ENCODE results near the gene NPEPL1. TPM values are rescaled to one million over a fixed set of nuclear protein-coding genes. Genes with fewer than 3 reads are reported as not detected.

NPEPL1 gene
- total RNA-seq, 1 experiment from 2014 or later, result 18.1 TPM

DNA sequence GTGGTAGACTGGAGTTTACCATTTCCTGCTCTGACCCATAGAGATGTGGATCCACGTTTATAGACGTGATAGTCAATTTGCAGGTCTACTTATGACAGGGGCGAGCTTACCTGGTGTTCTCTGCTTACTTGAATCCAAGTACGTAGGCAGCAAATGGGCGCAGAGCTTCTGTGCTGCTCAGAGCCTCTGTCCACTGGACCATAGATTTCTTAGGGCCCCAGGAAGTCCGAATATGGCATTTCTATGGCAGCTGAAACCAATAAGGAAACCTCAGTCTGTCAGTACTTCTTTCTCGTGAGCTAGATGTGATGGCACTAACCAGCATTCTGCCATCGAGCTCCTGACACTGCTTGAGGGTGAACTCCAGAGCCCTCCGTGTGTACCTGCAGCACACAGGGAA is 19.5 kb upstream of the NPEPL1 start:
- DNase-seq, result no peak
- intact Hi-C loops (cut with micrococcal nuclease; ENCODE audit: unreplicated experiment), result no loop called here
- Mint-ChIP-seq H3K9me3 (ENCODE audit: low read depth, unreplicated experiment) (no peaks in the 10 kb centered on the region), H3K4me1 (ENCODE audit: low read depth, unreplicated experiment) (no peaks in the 10 kb centered on the region), H3K27me3 (ENCODE audit: unreplicated experiment) (no peaks in the 10 kb centered on the region), H3K27ac (ENCODE audit: unreplicated experiment) (no peak overlapping the region), H3K4me3 (ENCODE audit: low read depth, unreplicated experiment) (no peak overlapping the region), H3K36me3 (ENCODE audit: insufficient read depth, unreplicated experiment) (peaks cover 57% of the 10 kb centered on the region)
- CTCF ChIA-PET, result interaction anchor here (1.2 kb wide), 1 partner anchor 14 kb away, joined by 4 read pairs; no protein-coding TSS in a partner anchor
- TF ChIP-seq, protein P1, sequence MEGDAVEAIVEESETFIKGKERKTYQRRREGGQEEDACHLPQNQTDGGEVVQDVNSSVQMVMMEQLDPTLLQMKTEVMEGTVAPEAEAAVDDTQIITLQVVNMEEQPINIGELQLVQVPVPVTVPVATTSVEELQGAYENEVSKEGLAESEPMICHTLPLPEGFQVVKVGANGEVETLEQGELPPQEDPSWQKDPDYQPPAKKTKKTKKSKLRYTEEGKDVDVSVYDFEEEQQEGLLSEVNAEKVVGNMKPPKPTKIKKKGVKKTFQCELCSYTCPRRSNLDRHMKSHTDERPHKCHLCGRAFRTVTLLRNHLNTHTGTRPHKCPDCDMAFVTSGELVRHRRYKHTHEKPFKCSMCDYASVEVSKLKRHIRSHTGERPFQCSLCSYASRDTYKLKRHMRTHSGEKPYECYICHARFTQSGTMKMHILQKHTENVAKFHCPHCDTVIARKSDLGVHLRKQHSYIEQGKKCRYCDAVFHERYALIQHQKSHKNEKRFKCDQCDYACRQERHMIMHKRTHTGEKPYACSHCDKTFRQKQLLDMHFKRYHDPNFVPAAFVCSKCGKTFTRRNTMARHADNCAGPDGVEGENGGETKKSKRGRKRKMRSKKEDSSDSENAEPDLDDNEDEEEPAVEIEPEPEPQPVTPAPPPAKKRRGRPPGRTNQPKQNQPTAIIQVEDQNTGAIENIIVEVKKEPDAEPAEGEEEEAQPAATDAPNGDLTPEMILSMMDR (IDR thresholded peaks at IDR 0.05; ENCODE audit: unreplicated experiment), result no peak
- BruUV-seq (replicated peaks), result no TSS peak

DNA sequence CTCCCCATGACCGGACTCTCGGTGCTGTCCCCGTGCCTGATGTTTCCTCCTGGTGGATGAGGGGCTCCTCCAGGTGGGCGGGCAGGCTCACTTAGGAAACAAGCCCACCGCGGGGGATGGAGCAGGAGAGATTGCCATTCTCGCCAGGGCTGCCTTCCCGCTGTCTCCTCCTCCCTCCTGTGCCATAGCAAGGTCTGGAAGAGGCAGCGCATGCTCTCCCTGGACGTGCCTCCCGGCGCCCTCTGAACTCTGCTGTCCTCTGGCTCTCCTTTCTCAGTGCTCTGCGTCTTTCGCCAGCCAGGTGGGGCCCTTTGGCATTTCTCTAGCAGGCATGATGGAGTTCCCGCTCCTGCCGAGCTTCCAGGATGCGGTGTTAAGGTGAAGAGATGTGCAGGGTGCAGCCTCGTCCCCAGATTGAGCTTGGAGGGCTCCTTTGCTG is 17.4 kb upstream of the NPEPL1 start:
- TF ChIP-seq, protein P1 (IDR thresholded peaks at IDR 0.05; ENCODE audit: unreplicated experiment), result no peak
- no TSS peak for BruUV-seq (replicated peaks)
- intact Hi-C loops (cut with micrococcal nuclease; ENCODE audit: unreplicated experiment), result no loop called here
- CTCF ChIA-PET, result interaction anchor here (1.3 kb wide), 1 partner anchor 16 kb away, joined by 3 read pairs; no protein-coding TSS in a partner anchor
- Mint-ChIP-seq H3K9me3 (ENCODE audit: low read depth, unreplicated experiment) (no peaks in the 10 kb centered on the region), H3K27me3 (ENCODE audit: unreplicated experiment) (no peaks in the 10 kb centered on the region), H3K4me3 (ENCODE audit: low read depth, unreplicated experiment) (no peak overlapping the region), H3K27ac (ENCODE audit: unreplicated experiment) (no peak overlapping the region), H3K36me3 (ENCODE audit: insufficient read depth, unreplicated experiment) (peaks cover 49% of the 10 kb centered on the region), H3K4me1 (ENCODE audit: low read depth, unreplicated experiment) (no peaks in the 10 kb centered on the region)
- no peak for DNase-seq

DNA sequence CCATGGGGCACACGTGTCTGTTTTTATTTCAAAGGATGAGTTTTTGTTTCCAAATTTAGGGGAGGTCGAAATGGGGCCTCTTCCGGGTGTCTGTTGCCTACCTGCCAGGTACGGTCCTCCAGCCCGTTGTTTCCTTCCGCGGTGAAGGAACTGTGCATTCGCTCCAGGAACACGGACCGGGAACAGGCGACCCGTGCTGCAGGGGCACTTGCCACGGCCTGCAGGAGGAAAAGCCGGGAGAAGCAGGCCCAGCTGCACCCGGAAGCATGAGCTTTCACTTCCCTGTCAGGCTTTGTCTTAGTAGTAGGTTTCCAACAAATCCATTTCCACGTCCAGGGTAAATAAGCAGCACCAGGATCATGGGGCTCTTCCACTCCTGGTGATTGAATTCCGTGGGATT is 17.0 kb upstream of the NPEPL1 start:
- no peak for DNase-seq
- CTCF ChIA-PET, result no interaction called here
- Mint-ChIP-seq H3K4me3 (ENCODE audit: low read depth, unreplicated experiment) (no peak overlapping the region), H3K9me3 (ENCODE audit: low read depth, unreplicated experiment) (no peaks in the 10 kb centered on the region), H3K36me3 (ENCODE audit: insufficient read depth, unreplicated experiment) (peaks cover 47% of the 10 kb centered on the region), H3K27me3 (ENCODE audit: unreplicated experiment) (no peaks in the 10 kb centered on the region), H3K4me1 (ENCODE audit: low read depth, unreplicated experiment) (no peaks in the 10 kb centered on the region), H3K27ac (ENCODE audit: unreplicated experiment) (no peak overlapping the region)
- intact Hi-C loops (cut with micrococcal nuclease; ENCODE audit: unreplicated experiment), result no loop called here
- no TSS peak for BruUV-seq (replicated peaks)
- TF ChIP-seq, protein P1 (IDR thresholded peaks at IDR 0.05; ENCODE audit: unreplicated experiment), result no peak

DNA sequence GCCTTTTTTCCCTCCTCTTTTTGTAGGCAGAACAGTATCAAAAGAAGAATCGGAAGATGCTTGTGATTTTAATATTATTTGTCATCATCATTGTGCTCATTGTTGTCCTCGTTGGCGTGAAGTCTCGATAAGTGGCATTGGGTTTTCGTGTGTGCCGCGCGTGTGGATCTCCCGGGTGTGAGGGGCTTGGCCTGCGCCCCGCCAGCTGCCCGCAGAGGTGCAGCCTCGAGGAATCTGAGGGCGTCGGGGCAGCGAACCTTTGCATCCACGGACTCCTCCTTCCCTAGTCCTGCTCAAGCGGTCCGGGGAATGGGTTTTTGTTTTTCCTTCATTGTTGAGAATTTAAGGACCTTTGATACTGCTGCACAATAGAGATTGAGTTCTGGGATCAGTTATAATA is 16.4 kb upstream of the NPEPL1 start:
- Mint-ChIP-seq H3K4me1 (ENCODE audit: low read depth, unreplicated experiment) (no peaks in the 10 kb centered on the region), H3K4me3 (ENCODE audit: low read depth, unreplicated experiment) (no peak overlapping the region), H3K9me3 (ENCODE audit: low read depth, unreplicated experiment) (no peaks in the 10 kb centered on the region), H3K27me3 (ENCODE audit: unreplicated experiment) (no peaks in the 10 kb centered on the region), H3K27ac (ENCODE audit: unreplicated experiment) (no peak overlapping the region), H3K36me3 (ENCODE audit: insufficient read depth, unreplicated experiment) (peaks cover 47% of the 10 kb centered on the region)
- no TSS peak for BruUV-seq (replicated peaks)
- CTCF ChIA-PET, result no interaction called here
- TF ChIP-seq, protein P1 (IDR thresholded peaks at IDR 0.05; ENCODE audit: unreplicated experiment), result no peak
- intact Hi-C loops (cut with micrococcal nuclease; ENCODE audit: unreplicated experiment), result no loop called here
- DNase-seq, result no peak

Measured in Calu3 (cell line).